Jurkat, Clone E6-1 (cell line): Measurements from ENCODE around the gene CAMK4.

Experiments used
- DNase-seq: peaks from one replicate; pipeline ENCODE4 v3.0.0-alpha.2; 2011; ENCODE audit warnings: low read depth, low spot score
- H3K4me3 ChIP-seq: 2 replicates; pipeline ENCODE4 v1.5.1; 2011; ENCODE audit warnings: mild to moderate bottlenecking, low read length, control low read depth, moderate library complexity

Gene CAMK4

DNA sequence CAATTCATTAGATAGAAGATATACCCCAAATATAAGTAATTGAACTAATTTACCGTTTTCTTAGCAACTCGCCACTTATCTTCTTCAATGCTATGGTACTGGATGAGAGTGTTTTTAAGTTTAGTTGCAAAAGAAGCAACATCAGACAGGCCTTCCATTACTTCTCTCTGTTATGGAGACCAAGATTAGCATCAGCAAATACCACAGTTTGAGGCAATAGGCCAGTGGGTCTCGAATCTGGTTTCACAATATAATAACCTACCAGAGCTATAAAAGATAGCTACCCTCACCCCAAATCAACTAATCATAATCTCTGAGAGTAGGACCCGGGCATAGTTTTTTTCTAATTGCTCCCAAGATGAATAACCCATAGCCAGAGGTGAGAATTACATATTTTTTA, 283.1 kb downstream of the CAMK4 start:
- no peak for DNase-seq
- no peak overlapping the region for H3K4me3 ChIP-seq

DNA sequence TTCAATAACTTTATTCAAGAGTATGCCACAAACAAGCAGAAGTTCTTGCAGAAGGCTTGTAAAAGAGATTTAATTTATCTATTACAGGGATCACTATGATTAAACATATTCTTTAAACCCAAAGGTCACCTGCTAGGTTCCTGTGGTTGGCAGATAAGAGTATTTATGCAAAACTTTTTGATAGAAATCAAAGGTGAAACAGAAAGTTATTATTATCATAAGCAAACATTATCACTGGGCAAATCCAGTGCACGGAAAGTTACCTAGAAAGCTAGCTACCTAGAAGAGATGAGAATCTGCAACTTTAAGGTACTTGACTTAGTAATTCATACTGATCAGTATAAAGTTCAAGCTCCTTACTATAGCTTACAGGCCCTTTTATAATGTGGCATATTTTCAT, 284.9 kb downstream of the CAMK4 start:
- H3K4me3 ChIP-seq, result no peak overlapping the region
- no peak for DNase-seq

DNA sequence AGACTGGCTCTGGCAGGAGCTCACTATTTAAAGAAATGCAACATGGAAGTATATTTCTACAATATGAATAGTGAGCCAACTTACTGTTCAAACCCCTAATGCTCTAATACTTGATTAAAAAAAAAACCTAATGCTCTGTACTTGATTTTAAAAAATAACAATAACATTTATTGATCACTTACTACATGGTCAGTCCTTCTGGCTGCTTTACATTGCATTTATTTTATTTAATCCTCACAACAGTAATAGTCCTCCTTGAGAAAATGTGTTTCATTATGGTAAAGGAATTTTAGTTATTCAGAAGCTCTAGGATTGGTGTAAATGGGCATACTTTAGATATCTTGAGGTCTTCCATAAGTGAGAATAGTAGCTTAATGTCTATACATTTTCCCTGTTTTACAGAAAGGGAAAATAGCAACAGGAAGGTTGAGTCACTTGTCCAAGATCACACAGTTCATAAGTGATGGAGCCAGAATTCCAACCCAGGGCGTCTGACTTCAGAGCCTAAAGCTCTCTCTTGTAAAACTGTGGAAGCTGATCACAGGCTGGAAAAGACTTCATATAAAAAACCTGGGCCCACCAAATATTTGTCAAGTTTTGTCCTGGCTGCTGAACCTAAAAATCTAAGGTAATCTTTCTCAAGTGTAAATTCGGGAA, 287.1 kb downstream of the CAMK4 start:
- H3K4me3 ChIP-seq, result peak overlapping the region; percentile 76
- DNase-seq, result no peak

DNA sequence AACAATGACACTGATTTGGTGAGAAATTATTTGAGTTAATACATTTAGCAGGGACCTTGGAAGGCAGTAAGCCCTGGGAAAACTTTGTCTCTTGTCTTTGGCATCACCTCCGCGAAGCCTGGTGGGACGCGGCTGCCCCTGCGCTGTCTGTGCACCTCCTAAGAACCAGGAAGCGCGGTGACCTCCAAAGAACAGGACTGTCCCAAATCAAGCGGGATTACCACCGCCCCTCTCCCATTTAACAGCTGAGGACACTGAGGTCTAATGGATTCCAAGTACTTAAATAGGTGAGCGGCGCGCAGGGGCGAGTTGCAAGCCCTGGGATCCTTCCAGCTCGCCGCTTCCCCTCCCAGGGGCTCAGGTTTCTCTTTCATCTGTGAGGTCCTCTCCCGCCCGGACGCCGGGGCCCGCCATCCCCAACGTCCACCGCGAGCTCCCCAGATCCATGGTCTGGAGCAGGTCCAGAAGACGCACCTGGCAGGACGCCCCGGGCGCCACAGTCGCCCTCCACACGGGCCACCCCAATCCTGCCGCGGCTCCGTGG, 287.7 kb downstream of the CAMK4 start:
- DNase-seq, result no peak

DNA sequence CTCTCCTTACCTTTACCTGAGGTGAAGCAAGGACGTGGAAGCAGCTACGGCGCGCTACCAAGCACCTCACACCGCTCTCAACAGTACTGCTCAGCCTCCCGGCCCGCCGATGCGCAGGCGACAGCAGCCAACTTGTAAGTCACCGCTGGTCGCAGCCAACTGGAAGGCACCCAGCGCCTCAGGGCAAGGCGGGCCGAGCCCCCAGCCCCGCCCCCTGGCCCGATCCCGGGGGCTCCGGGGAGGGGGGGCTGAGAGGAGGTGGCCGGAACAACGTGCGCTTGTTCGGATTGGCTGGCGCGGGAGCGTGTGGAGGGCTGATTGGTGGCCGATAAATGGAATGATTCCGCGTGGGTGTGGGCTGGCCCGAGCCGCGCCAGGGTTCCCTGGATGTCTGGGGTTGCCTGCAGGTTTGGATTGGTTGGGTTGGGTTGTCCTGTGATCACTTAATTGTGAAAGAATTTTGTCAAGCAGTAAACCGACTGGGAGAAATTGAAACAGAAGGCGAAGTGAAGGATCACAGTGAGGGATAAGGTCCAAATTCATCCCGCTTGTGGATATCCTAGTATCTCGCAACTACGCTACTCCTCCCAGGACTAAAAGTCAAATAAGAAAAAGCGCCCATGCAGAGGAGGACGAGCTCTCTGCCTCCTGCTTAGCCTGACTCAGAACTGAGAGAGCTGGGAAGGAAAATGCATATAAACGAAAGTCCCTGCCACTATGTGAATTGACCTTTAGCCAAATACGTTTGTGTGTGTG, 288.4 kb downstream of the CAMK4 start, which contains the start of gene STARD4:
Gene STARD4, minus strand, starts transcription at position 161 of the 756 bp plus-strand sequence. CDS start 5,102 bp downstream, outside the sequence.
- peak within 1 kb of the TSS; percentile 76 for H3K4me3 ChIP-seq
- peak; percentile 95 for DNase-seq

More for the DNA sequence above, 287.7 kb downstream of the CAMK4 start:
- H3K4me3 ChIP-seq, result peak overlapping the region; percentile 76

DNA sequence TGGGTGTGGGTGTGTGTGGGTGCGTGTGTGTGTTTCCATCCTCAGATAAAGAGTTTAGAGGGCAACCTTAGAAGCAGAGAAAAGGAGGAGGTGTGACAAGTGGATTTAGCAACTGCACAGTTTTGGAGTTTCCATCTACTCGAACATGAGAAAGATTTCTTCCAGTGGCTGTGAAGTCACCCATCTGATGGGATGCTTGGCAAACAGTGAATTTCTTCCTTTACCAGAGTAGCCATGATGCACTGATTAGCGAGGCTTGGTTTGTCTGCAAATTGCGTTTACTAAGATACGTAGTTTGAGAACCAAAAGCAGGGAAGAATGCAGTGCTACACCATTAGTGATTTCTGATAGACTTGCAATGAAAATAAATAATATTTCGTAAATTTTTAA, 288.9 kb downstream of the CAMK4 start:
- no peak for DNase-seq
- peak overlapping the region; percentile 76 for H3K4me3 ChIP-seq

DNA sequence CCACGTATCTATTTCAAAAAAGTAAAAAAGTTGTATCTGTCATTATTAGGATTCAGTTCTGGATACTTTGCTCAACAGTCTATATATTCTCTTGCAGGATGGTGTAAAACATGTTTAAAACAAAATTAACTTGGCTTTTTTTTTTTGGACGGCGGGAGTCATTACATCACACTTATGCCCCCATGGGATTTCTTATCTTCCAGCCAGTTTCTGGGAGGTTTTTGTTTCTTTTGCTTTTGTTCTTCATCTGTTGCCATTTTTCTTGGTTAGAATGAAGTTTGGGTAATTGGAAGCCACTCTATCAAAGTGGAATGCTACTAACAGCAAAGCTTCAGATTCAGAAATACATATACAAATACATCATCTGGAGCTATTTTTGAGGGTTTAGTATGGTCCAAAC, 289.9 kb downstream of the CAMK4 start:
- H3K4me3 ChIP-seq, result no peak overlapping the region
- no peak for DNase-seq

DNA sequence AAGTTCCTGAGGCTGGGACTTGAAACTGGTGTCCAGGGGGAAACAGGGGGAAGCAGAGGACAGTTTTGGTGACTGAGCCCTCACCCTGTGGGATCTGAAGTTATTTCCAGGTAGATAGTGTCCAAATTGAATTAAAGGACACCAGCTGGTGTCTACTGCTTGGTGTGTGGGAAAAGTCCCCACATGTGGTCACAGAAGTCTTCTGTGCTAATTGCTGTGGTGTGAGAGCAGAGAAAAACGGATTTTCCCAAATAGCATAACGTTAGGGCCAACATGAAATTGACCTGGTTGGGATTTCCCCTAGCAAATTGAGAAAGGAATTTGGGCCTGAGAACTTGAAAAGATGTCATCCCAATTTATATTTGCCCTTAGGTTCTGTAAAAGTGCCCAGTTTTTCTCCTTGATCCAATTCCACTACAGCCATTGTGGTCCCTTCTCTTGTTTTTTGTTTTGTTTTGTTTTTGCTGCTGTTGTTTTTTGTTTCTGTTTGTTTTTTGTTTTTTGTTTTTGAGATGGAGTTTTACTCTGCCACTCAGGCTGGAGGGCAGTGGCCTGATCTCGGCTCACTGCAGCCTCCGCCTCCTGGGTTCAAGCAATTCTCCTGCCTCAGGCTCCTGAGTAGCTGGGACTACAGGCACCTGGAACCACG, 293.8 kb downstream of the CAMK4 start:
- H3K4me3 ChIP-seq, result no peak overlapping the region
- no peak for DNase-seq

DNA sequence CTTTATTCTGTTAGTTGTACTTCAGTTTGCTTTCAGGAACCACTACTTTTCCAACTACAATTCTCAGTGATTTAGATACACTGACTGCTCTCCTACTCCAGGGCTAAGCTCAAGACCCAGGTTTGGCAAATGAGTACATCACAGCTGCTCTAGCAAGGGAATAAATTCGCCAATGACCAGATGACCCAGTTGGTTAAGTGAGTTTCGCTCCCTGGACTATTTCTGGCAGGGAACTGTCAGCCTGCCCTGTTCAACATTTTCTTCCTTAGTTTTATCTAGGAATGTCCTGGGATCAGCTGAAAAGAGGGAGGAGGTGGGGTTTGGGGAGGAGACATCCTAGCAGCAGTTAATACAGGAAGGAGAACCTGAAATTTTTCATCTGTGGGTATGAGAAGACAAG, 294.6 kb downstream of the CAMK4 start:
- DNase-seq, result no peak
- no peak overlapping the region for H3K4me3 ChIP-seq

DNA sequence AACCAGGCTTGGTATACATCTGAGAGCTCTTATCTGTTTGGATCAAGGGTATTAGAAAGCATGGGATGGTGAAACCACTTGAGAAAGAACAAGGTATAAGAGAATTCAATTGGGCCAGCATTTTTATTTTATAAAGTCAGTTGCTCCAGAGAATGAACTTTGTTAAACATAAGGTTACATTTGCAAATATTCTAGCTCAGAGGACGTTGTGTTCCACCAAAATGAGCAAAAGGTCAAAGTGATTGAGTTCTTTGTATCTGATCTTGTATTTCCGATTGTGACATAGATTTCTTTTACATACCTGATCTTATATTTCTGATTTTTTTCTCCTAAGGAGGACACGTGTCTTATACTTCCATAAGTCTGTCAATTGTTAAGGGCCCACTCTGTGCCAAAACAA, 296.7 kb downstream of the CAMK4 start:
- H3K4me3 ChIP-seq, result no peak overlapping the region
- no peak for DNase-seq

DNA sequence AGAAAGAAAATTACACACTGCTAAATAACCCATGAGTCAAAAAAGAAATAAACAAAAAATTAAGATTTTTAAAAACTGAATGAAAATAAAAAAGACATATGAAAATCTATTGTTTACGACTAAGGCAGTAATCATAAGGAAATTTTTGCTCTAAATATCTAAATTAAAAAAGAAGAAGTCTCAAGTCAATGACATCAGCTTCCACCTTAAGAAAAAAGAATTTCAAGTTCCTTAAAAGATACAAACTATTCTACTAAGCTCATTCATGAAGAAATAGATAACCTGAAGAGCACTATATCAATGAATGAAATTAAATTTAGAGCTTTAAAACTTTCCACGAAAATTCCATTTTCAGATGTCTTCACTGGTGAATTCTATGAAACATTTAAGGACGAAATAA, 303.9 kb downstream of the CAMK4 start:
- no peak overlapping the region for H3K4me3 ChIP-seq
- no peak for DNase-seq

DNA sequence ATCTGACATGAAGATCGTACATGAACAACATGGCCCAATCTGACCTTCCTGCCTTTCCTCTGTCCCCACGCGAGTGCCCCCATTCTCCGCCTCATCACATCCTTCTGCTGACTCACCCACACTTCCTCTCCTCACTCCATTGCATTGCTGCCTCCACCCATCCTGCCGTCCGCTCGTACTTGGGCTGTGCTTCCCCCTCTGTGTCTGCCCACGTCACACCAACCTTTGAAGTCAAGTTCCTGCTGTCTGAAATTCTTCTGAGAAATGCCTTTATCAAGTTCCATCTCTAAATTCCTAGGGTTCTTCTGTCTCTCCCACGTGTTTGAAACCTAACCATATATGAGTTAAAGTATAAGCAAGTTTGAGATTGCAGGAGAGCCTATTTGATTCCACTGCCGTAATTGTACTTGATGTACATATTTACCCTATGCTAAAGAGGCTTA, 306.1 kb downstream of the CAMK4 start:
- H3K4me3 ChIP-seq, result no peak overlapping the region
- peak; percentile 46 for DNase-seq

DNA sequence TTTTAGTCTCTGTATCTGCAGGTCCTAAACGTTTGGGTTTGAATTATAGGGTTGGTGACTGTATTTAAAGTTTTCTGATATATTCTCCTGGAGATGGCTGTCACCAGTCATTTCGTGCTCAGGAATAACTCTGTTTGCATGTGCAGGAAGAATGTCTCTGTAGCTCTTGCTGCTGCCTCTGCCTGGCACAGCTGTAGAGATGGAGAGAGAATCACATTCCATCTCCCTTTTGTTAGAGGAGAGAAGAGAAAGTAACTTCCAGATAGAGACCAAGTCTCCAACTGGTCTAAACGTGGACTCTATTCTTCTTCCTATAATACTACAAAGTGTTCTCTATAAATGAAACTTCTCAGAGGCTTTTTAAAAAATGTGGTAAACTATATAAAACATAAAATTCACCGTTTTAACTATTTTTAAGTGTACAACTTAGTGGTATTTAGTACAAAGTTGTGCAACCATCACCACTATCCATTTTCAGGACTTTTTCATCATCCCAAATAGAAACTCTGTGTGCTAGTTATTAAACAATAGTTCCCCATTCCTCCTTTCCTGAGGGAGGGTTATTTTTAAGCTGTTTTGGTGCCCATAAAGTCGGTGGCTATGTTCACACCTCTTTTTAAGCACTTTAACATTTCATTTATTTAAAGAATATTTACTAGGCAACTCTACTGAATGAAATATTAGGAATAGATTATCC, 308.9 kb downstream of the CAMK4 start:
- H3K4me3 ChIP-seq, result no peak overlapping the region
- DNase-seq, result no peak

DNA sequence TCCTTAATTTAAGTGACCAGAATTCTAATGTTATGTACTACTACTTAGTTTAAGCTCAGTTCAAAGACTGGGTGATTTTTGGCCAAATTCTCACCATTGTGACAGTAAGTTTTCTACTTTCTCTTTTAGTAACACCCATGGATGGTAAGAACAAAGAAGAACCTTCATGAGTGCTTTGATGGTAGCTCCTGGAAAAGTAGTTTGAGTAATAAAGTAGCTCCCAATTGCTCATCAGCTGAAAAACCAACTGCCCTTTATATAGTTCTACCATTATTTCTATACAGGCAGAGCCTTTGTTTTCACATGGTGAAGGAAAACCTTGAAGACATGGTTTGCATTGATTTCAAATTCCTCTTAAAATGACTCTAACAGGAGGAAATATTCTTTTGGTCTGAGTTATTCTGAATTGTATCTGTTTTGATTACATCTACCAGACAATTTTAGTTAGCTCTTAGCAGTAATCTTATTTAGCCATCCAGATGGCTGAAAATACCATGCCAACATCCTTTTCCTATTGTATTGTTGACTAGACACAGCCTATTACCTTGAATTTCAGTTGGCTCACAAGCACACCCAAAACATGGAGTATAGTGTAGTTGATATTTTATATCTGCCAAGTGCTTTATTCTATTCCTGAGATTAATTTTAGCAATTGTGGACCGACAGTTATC, 311.8 kb downstream of the CAMK4 start:
- H3K4me3 ChIP-seq, result no peak overlapping the region
- no peak for DNase-seq

DNA sequence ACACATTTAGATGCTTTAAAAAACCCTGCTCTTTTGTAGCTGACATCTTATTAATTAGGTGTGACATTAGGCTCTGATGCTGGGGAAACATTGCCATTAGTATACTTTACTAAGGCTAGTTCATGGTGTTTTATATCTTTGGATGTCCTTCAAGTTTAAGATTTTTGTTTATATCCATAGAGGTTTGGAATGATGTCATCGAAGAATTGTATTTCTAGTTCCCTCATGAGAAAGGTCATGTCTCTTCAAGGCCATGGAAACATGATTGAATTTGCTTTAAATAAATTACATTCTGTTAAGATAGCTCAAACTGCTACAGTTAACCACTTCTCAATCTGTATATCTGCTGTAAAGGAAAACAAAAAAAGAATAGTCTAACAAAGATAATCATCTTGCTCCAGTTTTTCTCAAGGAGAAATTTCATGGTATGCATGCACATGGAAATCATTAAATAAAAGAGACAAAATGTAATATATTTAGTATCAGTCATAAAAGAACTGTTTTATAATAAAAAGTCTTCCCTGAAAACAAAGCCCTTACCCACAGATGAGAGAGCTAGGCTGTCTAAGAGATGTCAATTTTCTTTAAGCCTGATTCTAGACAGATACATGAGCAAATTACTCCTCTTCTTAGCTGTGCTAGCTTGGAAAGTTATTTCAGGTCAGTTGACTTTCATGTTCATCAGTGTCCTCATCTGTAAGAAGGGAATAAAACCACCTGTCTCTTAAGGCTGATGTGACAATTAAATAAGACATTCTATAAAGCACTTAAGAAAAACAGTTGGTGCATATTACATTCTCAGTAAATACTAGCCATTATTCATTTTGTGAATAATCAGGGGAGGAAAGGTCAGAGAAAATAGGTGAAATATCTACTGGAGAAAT, 313.2 kb downstream of the CAMK4 start:
- no peak for DNase-seq
- H3K4me3 ChIP-seq, result no peak overlapping the region
